GM19025 (cell line): ENCODE results near the gene NGF.

Experiments
- ATAC-seq: cut with Tn5 transposase; IDR thresholded peaks from one replicate; pipeline ENCODE4 v1.9.1; 2021; ENCODE audit warnings: mild to moderate bottlenecking, low read depth, moderate library complexity; ENCODE audit not compliant: unreplicated experiment

NGF gene

DNA sequence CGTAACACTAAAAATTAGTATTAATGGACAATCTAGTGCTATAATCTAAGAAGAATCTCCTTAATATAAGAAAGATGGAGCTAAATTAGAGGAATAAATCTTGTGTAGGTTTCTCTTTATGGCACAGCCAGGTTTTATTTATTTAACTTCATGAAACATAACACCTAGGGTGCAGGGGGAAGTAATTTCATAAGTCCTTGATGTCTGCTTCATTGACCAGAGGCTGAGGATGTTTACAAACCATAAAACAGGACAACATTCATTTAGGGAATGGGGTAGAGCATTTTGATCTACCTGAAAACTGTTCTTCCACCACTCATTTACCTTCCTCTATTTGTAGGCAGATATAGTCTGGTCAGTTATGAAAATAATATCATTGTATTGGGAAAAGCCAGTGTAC is 95.5 kb downstream of the NGF start:
- ATAC-seq: no peak

DNA sequence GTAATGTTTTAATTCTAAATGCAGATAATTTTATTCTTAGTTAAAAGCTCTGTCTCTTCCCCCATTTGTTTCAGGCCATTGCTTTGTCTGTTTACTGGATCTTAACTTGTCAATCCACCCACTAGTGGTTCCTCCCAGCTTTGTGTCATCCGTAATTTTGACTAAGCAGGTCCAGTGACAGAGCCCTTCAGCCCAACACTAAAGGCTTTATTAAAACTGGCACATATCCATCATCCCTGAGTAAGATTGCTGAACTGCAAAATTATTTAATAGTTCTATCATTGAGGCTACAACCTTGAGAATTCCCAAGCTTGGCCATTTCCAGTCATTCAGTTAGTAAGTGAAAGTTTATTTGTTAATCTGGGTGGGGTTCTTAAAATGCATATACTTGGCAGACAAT is 96.7 kb downstream of the NGF start:
- no peak for ATAC-seq

DNA sequence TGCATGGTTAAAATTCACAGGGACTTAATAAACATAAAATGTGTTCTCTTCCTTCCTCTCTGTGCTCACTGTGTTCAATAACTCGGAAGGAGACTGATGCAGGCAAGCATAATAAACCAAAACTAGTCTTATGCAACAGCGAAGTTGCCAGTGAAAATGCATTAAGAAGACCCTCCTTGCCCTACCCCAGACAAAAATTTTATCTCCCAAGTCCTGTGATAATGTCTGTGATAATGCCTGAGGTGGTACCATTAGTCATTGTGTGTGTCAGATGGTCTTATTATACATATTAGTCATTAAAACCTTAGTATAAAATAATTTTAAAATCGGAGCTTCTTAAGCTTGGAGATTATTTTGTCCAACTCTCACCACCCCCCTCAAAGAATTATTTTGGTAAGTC is 97.8 kb downstream of the NGF start:
- no peak for ATAC-seq

DNA sequence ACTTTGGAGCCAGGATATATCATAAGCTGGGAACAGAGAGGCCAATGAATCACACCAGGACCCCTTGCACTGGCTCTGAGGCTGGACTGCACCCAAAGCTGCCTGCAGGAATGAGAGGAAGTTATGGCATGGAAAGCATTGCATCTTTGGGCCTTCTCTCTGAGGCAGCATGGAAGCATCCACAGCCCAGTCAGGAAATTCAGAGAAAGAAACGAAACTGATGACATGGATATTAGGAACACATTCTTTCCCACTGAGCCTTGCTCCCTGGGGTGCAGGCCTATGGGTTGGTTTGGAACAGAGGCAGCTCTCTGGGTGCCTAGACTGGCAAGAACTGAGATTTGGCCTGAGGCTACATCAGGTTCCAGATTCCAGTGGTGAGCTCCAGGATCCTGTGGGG is 98.6 kb downstream of the NGF start:
- no peak for ATAC-seq

GRCh38 chr1:115239148-115239422 is 99.0 kb downstream of the NGF start:
- no peak for ATAC-seq

GRCh38 chr1:115238336-115239147 is 99.5 kb downstream of the NGF start:
- ATAC-seq: no peak

- no peak for ATAC-seq
Observed at GRCh38 chr1:115237507-115237906, 100.5 kb downstream of the NGF start.

- ATAC-seq: no peak
Observed at GRCh38 chr1:115237023-115237422, 101.0 kb downstream of the NGF start.
